Activated naive CD4-positive, alpha-beta T cell treated with anti-CD3 and anti-CD28 coated beads, Interleukin-2, amount 10 ng/mL, durations not matched to agents 5 hours and 36 hours (primary cell): ENCODE measurements around the gene GPR155. TPM values are rescaled to one million over a fixed set of nuclear protein-coding genes. Genes with fewer than 3 reads are reported as not detected.

ENCODE experiments used
- total RNA-seq, 2 experiments: library from RNA; stranded (reverse); gene quantifications; one replicate each; pipeline ENCODE4 v1.2.3, GENCODE V29; 2021

GPR155 gene
- total RNA-seq: 10 to 100 TPM; 36.3 to 43.8 TPM

GRCh38 chr2:174486563-174487107 lies at the start of gene GPR155:
Gene GPR155 (minus strand): TSS chr2:174487029. CDS start chr2:174481956, 5,073 bp downstream.

GRCh38 chr2:174395284-174395968 lies 91.4 kb downstream of the GPR155 start, which contains the start of gene SCRN3:
Gene SCRN3 (plus strand): TSS chr2:174395730. CDS start chr2:174398284, 2,554 bp downstream.

Other genes starting within 250 kb of the GPR155 start
- 10 to 100 TPM; 74.4 TPM for gene OLA1, start 238.5 kb downstream of the GPR155 start, total RNA-seq
- gene SP9, start 152.1 kb downstream of the GPR155 start, total RNA-seq: not detected
- 10 to 100 TPM; 15.8 to 16.8 TPM for gene SCRN3, start 91.3 kb downstream of the GPR155 start, total RNA-seq
- 100 to 1,000 TPM; 459 to 481 TPM for gene WIPF1, start 110.8 kb upstream of the GPR155 start, total RNA-seq